Psoas muscle (tissue), 8 donors: ENCODE measurements around the gene SDK2. TPM values are rescaled to one million over a fixed set of nuclear protein-coding genes. Genes with fewer than 3 reads are reported as not detected.

ENCODE experiments used
- ATAC-seq, 4 donors: fragments of 200-7000 bp; cut with Tn5 transposase; one replicate each; pipeline ENCODE4 v1.9.1; 2020; ENCODE audit warnings: moderate library complexity in 3 of 4, mild to moderate bottlenecking in 2 of 4
- DNase-seq, 2 donors: peaks; one replicate each; pipeline ENCODE4 v3.0.0-alpha.2; 2020
- H3K27ac ChIP-seq: fragments of 200-600 bp; one replicate; pipeline ENCODE4 v1.8.0; 2022
- H3K27me3 ChIP-seq, 3 donors: fragments of 200-600 bp in 1 of 3; one replicate each; pipeline versions ENCODE4 v1.6.1 to v1.8.0; 2013 to 2022; ENCODE audit warnings: low read length in 2 of 3, mild to moderate bottlenecking in 2 of 3, moderate library complexity in 1 of 3; ENCODE audit not compliant: insufficient read depth in 3 of 3
- H3K36me3 ChIP-seq, 2 donors: fragments of 200-600 bp in 1 of 2; one replicate each; pipeline versions ENCODE4 v1.6.1 to v1.8.0; 2013 to 2022; ENCODE audit warnings: low read depth in 1 of 2, mild to moderate bottlenecking in 1 of 2, moderate library complexity in 1 of 2; ENCODE audit not compliant: insufficient read depth in 1 of 2
- H3K4me1 ChIP-seq: fragments of 200-600 bp; one replicate; pipeline ENCODE4 v1.8.0; 2022
- H3K4me3 ChIP-seq: fragments of 200-600 bp; one replicate; pipeline ENCODE4 v1.8.0; 2022; ENCODE audit warnings: mild to moderate bottlenecking
- H3K9me3 ChIP-seq: fragments of 200-600 bp; one replicate; pipeline ENCODE4 v1.8.0; 2022
- WGBS, 3 donors: extraction: QIAGEN DNeasy Blood & Tissue Kit; methylation state at CpG; one replicate each; pipeline versions ENCODE4 v1.1.6 to v1.1.7; 2013; 5-methylcytosine and 5-hydroxymethylcytosine counted together
- intact Hi-C, 2 donors: fragments of 100-400 bp; cut with DNase I; formaldehyde crosslinking; loops; one replicate each; pipeline versions ENCODE4 v1.11.0 to v1.14.2; 2022
- polyA plus RNA-seq, 3 donors: library from polyadenylated mRNA; stranded (reverse); fragments of 200-250 nt; gene quantifications; one replicate each; pipeline ENCODE4 v1.2.3, GENCODE V29; 2013
- total RNA-seq, 4 donors: library from RNA; stranded (reverse); fragmentation: NEBNext Ultra II Directional in 2 of 4; extraction: Animal tissue kit (Norgen Biotek cat#: 25700) in 2 of 4; gene quantifications; one replicate each; pipeline versions ENCODE4 v1.2.1 to v1.2.4, GENCODE V29; 2021 to 2023
- TF ChIP-seq, protein P1 (sequence below): fragments of 200-600 bp; IDR thresholded peaks from one replicate; pipeline ENCODE4 v1.8.0; 2022; ENCODE audit warnings: antibody characterized with exemption
- donor health status: healthy with polysubstance abuse.
- donor health status: DM: no; HTN: no; CAD: no; lungs with moderate emphysema.
- donor health status: Bipolar disorder and iron deficiency.
- donor health status: healthy.
- donor health status: DM: yes; HTN: yes; CAD: no.
- donor health status: DM: no; HTN: no; CAD: no.
- donor health status: DM: no; HTN: no; CAD: no.
- donor health status: DM: yes; HTN: yes; CAD: no.

Gene SDK2
- total and polyA plus RNA-seq, 7 donors, result 0.04 to 2.8 (median 0.24) TPM

DNA sequence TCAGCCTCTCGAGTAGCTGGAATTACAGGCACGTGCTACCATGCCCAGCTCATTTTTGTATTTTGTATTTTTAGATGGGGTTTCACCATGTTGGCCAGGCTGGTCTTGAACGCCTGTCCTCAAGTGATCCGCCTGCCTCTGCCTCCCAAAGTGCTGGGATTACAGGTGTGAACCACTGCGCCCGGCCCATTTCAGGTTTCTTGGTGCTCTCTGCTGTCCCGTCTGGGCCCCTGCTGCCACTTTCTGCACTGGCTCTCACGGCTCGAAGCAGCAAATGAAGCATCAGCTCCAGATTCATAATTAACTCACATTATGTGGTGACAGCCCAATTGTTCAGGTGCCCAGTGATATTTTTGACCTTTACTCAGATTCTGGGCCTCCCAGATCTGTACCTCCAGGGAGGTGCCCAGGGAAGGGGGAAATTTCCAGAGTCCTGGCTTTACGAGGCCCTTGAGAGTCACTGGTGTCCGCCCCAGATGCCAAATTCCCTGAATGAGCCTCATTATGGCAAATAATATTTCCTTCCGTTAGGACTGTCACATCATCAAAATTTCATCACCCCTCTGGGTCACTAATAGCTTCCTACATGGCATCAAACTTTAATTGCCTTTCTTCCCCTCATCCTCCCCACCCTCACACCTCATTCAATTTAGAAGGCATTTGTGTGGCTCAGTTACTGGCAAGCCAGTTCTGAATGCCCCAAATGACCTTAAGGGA lies 9.0 kb downstream of the SDK2 start:
- peak in 1 of 2 donors; percentile 6 for DNase-seq
- intact Hi-C loops, result no loop called here
- Histone ChIP-seq H3K4me1 (no peaks in the 10 kb centered on the region), H3K27me3 (peaks cover 0 to 5% (median 3%) of the 10 kb centered on the region in 3 donors), H3K27ac (no peak overlapping the region), H3K4me3 (no peak overlapping the region), H3K36me3 (no peaks in the 10 kb centered on the region), H3K9me3 (no peaks in the 10 kb centered on the region)
- TF ChIP-seq, protein P1, sequence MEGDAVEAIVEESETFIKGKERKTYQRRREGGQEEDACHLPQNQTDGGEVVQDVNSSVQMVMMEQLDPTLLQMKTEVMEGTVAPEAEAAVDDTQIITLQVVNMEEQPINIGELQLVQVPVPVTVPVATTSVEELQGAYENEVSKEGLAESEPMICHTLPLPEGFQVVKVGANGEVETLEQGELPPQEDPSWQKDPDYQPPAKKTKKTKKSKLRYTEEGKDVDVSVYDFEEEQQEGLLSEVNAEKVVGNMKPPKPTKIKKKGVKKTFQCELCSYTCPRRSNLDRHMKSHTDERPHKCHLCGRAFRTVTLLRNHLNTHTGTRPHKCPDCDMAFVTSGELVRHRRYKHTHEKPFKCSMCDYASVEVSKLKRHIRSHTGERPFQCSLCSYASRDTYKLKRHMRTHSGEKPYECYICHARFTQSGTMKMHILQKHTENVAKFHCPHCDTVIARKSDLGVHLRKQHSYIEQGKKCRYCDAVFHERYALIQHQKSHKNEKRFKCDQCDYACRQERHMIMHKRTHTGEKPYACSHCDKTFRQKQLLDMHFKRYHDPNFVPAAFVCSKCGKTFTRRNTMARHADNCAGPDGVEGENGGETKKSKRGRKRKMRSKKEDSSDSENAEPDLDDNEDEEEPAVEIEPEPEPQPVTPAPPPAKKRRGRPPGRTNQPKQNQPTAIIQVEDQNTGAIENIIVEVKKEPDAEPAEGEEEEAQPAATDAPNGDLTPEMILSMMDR, result no peak
- 86 to 88% (median 87%) methylated on average over 12 of the region's 12 CpGs for WGBS, 3 donors
- ATAC-seq, result no peak

DNA sequence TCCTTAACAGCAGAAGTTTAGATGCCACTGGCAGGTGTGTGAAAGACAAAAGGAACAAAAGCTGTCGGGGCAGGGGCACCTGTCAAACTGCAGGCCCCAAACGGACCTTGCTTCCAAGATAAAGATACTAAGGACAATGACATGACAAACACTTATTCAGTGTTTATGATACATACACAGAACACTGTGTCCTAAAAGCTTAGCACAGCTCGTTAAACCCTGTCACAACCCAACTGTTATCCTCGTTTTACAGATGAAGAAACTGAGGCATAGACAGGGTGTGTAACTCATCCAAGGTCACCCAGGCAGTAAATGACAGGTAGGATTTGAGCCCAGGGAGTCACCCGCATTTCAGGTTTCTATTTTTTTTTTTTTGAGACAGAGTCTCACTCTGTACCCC lies 9.6 kb downstream of the SDK2 start:
- H3K9me3 ChIP-seq, result no peaks in the 10 kb centered on the region
- no peaks in the 10 kb centered on the region for H3K36me3 ChIP-seq
- DNase-seq (peak in 1 of 2 donors; percentile 3), ATAC-seq (no peak)
- H3K27ac ChIP-seq, result no peak overlapping the region
- H3K27me3 ChIP-seq, result peaks cover 0 to 5% (median 3%) of the 10 kb centered on the region in 3 donors
- 78 to 94% (median 92%) methylated on average over 5 of the region's 5 CpGs for WGBS, 3 donors
- H3K4me3 ChIP-seq, result no peak overlapping the region
- intact Hi-C loops, result no loop called here
- H3K4me1 ChIP-seq, result no peaks in the 10 kb centered on the region
- TF ChIP-seq, protein P1, result no peak

DNA sequence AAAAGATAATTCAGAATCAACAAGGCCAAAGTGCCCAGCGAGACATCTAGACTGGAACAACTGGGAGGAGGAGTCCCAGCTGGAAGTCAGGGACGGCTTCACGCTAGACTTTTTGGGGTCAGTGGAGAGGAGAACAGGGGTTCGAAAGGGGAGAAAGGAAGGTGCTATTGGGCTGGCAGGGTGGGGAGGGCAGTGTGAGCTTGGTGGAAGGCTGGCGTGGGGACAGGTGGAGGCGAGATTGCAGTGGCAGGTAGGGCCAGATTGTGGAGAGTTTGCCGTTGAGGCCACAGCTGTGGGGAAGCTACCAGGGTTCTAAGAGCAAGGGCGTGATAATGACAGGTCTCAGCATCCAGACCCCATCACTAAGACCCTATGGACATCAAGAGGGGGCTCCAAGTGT lies 10.5 kb downstream of the SDK2 start:
- 95 to 98% (median 98%) methylated on average over 8 of the region's 8 CpGs for WGBS, 3 donors
- intact Hi-C loops, result no loop called here
- H3K4me1 ChIP-seq, result no peaks in the 10 kb centered on the region

DNA sequence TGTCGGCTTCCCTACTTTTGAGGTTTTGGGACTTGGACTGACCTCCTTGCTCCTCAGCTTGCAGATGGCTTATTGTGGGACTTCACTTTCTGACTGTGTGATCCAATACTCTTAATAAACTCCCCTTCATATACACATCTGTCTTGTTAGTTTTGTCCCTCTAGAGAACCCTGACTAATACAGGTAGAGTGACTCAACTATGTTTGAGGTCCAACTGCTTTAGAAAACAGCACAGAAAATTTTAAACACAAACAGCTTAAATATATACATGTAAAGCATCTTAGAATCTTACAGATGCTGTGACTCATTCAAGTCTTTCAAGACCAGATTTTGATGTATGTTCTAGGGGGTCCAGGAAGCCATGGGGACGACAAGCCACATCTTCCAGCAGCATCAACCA lies 11.7 kb downstream of the SDK2 start:
- WGBS, 3 donors, result 83 to 91% (median 86%) methylated on average over 2 of the region's 2 CpGs
- Histone ChIP-seq H3K36me3 (no peaks in the 10 kb centered on the region), H3K4me1 (no peaks in the 10 kb centered on the region), H3K4me3 (no peak overlapping the region), H3K27me3 (no peaks in the 10 kb centered on the region), H3K9me3 (no peaks in the 10 kb centered on the region), H3K27ac (no peak overlapping the region)
- DNase-seq (no peak), ATAC-seq (no peak)
- TF ChIP-seq, protein P1, result no peak
- intact Hi-C loops, result no loop called here

More for the DNA sequence above, 10.5 kb downstream of the SDK2 start:
- H3K36me3 ChIP-seq, result no peaks in the 10 kb centered on the region
- no peaks in the 10 kb centered on the region for H3K9me3 ChIP-seq
- H3K27ac ChIP-seq, result no peak overlapping the region
- H3K4me3 ChIP-seq, result no peak overlapping the region
- peak in 1 of 2 donors; percentile 11 for DNase-seq
- ATAC-seq, result no peak
- no peaks in the 10 kb centered on the region for H3K27me3 ChIP-seq
- TF ChIP-seq, protein P1, result no peak
